Heart left ventricle (tissue), 13 donors: ENCODE results near the gene MYH14.

Experiments used
- POLR2A ChIP-seq, 2 donors: fragments of 450-650 bp; IDR thresholded peaks; one replicate each; pipeline ENCODE4 v1.6.1; 2017; ENCODE audit warnings: antibody characterized with exemption in 2 of 2, mild to moderate bottlenecking in 2 of 2, moderate library complexity in 2 of 2
- TF ChIP-seq, protein P1 (sequence below), 12 donors: fragments of 200-600 bp; sonication (generic) in 4 of 12; IDR thresholded peaks; one replicate each; pipeline versions ENCODE4 v1.5.0 to v1.8.0; 2018 to 2022; ENCODE audit warnings: antibody characterized with exemption in 12 of 12, mild to moderate bottlenecking in 5 of 12
- donor health status: ischemic (EF 13 %, LVEDD 7.1; RV severe dilation, severe dysfunction).
- donor health status: DM: no; HTN: yes; CAD: no.
- donor health status: DM: no; HTN: no; CAD: no.
- donor health status: ischemic (EF 25% LVEDD 6.9; RV normal size, moderate dysfunction).
- donor health status: ischemic (EF 25% LVEDD 5.7; RV mildly dilated, moderate dysfunction).
- donor health status: ischemic (EF 35%, LVEDD 5.7; RV mildly dilated, moderate dysfunction).
- donor health status: nonischemic (EF 11% LVEDD 7.7; RV severe dilation, severe dysfunction).
- donor health status: DM: yes; HTN: yes; CAD: no.
- donor health status: PGD.
- donor health status: ischemic (EF 29% LVEDD 5.4; RV normal size, mild dysfunction).
- donor health status: nonischemic (EF 23%, LVEDD 6.1; RV moderate dilation, normal function).

DNA sequence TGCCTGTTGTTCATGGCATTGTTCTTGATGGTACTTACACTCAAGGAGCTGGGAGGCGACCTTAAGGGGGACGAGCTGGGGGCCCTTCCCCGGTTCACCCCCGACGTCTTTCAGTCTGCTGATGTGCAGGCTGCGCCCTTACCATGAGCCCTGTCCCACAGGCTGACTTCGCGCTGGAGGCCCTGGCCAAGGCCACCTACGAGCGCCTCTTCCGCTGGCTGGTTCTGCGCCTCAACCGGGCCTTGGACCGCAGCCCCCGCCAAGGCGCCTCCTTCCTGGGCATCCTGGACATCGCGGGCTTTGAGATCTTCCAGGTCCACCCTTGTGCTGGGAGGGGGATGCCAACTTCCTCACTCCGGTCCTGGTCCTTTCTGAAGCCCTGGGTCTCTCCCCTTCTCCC lies 45.4 kb downstream of the MYH14 start:
- TF ChIP-seq, protein P1, sequence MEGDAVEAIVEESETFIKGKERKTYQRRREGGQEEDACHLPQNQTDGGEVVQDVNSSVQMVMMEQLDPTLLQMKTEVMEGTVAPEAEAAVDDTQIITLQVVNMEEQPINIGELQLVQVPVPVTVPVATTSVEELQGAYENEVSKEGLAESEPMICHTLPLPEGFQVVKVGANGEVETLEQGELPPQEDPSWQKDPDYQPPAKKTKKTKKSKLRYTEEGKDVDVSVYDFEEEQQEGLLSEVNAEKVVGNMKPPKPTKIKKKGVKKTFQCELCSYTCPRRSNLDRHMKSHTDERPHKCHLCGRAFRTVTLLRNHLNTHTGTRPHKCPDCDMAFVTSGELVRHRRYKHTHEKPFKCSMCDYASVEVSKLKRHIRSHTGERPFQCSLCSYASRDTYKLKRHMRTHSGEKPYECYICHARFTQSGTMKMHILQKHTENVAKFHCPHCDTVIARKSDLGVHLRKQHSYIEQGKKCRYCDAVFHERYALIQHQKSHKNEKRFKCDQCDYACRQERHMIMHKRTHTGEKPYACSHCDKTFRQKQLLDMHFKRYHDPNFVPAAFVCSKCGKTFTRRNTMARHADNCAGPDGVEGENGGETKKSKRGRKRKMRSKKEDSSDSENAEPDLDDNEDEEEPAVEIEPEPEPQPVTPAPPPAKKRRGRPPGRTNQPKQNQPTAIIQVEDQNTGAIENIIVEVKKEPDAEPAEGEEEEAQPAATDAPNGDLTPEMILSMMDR (IDR thresholded peaks at IDR 0.05), result no peak
- no peak for TF ChIP-seq POLR2A (IDR thresholded peaks at IDR 0.05)
